Tracheal epithelial cell (primary cell): Measurements from ENCODE around the gene OR52N4. TPM values are rescaled to one million over a fixed set of nuclear protein-coding genes. Genes with fewer than 3 reads are reported as not detected.

Source experiments
- total RNA-seq: library from RNA; depleted of rRNA; stranded (reverse); fragments of >200 nt; gene quantifications from 2 replicates; pipeline ENCODE4 v1.2.1, GENCODE V29; 2014

The OR52N4 gene
- not detected in 2 replicates for total RNA-seq

GRCh38 chr11:5753943-5754342 is at the start of gene OR52N4:
TSS of gene OR52N4 (plus strand) at chr11:5754243. CDS start at chr11:5754741, 498 bp downstream.

GRCh38 chr11:5736396-5736795 is 17.6 kb upstream of the OR52N4 start, which contains the start of gene OR56B1:
TSS of gene OR56B1 (plus strand) at chr11:5736448. CDS start at chr11:5736517, 69 bp downstream.

GRCh38 chr11:5783255-5783654 is 29.2 kb downstream of the OR52N4 start, which contains the start of gene OR52N5:
TSS of gene OR52N5 (minus strand) at chr11:5783355. CDS start at chr11:5778634, 4,721 bp downstream.

GRCh38 chr11:5791165-5791564 is 37.1 kb downstream of the OR52N4 start, which contains the start of gene OR52N1:
TSS of gene OR52N1 (minus strand) at chr11:5791265. CDS start at chr11:5788816, 2,449 bp downstream.

Other genes with a start within 250 kb of the OR52N4 start
- gene UBQLN3, start 244.3 kb upstream of the OR52N4 start, total RNA-seq, result not detected in 2 replicates
- gene UBQLNL, start 237.5 kb upstream of the OR52N4 start, total RNA-seq, result 0.21 TPM in 1 of 2 replicates, not detected in the other
- gene OR52H1, start 205.7 kb upstream of the OR52N4 start, total RNA-seq, result 0.21 and 0.48 TPM in 2 replicates
- gene OR52B6, start 173.4 kb upstream of the OR52N4 start, total RNA-seq, result not detected in 2 replicates
- 3.0 and 3.1 TPM in 2 replicates for gene TRIM6, start 157.6 kb upstream of the OR52N4 start, total RNA-seq
- 3.4 and 9.6 TPM in 2 replicates for gene TRIM34, start 129.2 kb upstream of the OR52N4 start, total RNA-seq
- gene TRIM5, start 69.2 kb upstream of the OR52N4 start, total RNA-seq, result 32.2 and 39.0 TPM in 2 replicates
- gene TRIM22, start 64.5 kb upstream of the OR52N4 start, total RNA-seq, result 24.5 and 58.8 TPM in 2 replicates
- gene OR56B1, start 17.8 kb upstream of the OR52N4 start, total RNA-seq, result not detected in 2 replicates
- not detected in 2 replicates for gene OR52N5, start 29.1 kb downstream of the OR52N4 start, total RNA-seq
- gene OR52N1, start 37.0 kb downstream of the OR52N4 start, total RNA-seq, result not detected in 2 replicates
- not detected in 2 replicates for gene OR52N2, start 54.7 kb downstream of the OR52N4 start, total RNA-seq
- gene OR52E6, start 87.7 kb downstream of the OR52N4 start, total RNA-seq, result not detected in 2 replicates
- gene OR52E8, start 103.4 kb downstream of the OR52N4 start, total RNA-seq, result not detected in 2 replicates
- not detected in 2 replicates for gene OR52E4, start 126.4 kb downstream of the OR52N4 start, total RNA-seq
- not detected in 2 replicates for gene OR52E5, start 139.0 kb downstream of the OR52N4 start, total RNA-seq
- gene OR56A3, start 188.0 kb downstream of the OR52N4 start, total RNA-seq, result not detected in 2 replicates
- gene OR56A5, start 214.3 kb downstream of the OR52N4 start, total RNA-seq, result not detected in 2 replicates
- not detected in 2 replicates for gene OR52L1, start 232.7 kb downstream of the OR52N4 start, total RNA-seq